Frontal cortex (tissue), 4 donors: Measurements from ENCODE around the gene DOCK11. TPM values are rescaled to one million over a fixed set of nuclear protein-coding genes. Genes with fewer than 3 reads are reported as not detected.
"Not testable (repeated sequence)": the region's sequence is repeated elsewhere in the genome, so short reads cannot be mapped to it uniquely, and the experiment has no call there.

ENCODE experiments used
- DNase-seq, 2 donors: peaks; one replicate each; pipeline ENCODE4 v3.0.0; 2012; ENCODE audit warnings: low spot score in 2 of 2
- FAIRE-seq: peaks from 2 replicates; lab custom pipeline; 2012; peaks lifted over from hg19 to GRCh38; lab: Jason Lieb, UNC
- total RNA-seq: library from RNA; depleted of rRNA; stranded (reverse); fragments of >200 nt; gene quantifications from one replicate; pipeline ENCODE4 v1.2.3, GENCODE V29; 2014
- donor health status: control.
- donor health status: control.
- donor health status: control.

The DOCK11 gene
- total RNA-seq, 1 donor from 2014 or later, result 26.1 TPM

DNA sequence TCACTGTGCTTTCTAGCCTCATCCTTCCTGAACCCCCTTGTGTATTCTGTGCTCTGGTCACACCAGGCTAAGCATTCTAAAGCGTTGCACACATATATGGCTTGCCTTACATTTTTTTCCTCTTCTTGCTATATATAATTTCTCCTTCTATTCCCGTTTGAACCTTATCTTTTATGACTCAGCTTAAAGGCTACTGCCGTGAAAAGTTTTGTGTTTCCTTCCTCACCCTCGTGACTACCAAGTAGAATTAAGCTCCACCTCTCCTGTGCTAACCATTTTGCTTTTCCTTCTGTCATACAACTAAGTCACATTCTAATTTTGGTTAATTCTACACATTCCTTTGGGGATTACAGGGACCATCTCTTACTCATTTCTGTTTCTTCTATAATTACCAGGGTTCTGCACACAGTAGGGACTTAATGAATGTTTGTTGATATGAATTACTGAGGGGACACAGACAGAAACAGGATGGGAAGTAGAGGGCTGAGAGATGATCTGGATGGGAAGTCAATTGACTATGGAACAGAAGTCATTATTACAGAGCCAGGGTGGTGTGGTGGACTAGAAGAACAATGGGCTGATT lies 67.1 kb downstream of the DOCK11 start:
- DNase-seq (no peak), FAIRE-seq (no peak)

DNA sequence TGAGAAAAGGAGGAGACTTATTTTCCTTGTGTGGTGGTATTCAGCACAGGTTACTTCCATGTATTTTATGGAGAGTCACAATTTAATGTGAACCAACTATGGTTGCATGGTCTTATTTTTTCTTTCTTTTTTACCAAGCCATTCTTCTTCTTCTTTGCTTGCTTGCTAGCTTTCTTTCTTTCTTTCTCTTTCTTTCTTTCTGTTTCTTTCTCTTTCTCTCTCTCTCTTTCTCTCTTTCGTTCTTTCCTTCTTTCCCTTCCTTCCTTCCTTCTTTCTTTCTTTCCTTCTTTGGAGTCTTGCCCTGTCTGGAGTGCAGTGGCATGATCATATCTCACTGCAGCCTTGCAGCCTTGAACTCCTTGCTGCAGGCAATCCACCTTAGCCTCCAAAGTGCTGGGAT lies 68.9 kb downstream of the DOCK11 start:
- no peak for FAIRE-seq
- no peak for DNase-seq

DNA sequence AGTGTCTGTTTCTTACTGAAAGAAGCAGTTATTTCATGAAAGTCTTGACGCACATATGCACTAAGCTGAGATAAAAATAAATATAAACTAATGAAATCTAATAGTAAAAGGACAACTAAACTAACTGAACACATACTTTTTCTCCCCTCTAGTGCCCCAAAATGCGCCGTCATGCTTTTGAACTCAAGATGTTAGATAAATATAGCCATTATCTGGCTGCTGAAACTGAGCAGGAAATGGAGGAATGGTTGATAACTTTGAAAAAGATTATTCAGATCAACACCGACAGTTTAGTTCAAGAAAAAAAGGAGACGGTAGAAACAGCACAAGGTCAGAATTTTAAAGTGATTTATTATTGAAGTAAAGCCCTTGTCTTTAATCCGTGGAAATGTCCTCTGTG lies 70.2 kb downstream of the DOCK11 start:
- no peak for FAIRE-seq

DNA sequence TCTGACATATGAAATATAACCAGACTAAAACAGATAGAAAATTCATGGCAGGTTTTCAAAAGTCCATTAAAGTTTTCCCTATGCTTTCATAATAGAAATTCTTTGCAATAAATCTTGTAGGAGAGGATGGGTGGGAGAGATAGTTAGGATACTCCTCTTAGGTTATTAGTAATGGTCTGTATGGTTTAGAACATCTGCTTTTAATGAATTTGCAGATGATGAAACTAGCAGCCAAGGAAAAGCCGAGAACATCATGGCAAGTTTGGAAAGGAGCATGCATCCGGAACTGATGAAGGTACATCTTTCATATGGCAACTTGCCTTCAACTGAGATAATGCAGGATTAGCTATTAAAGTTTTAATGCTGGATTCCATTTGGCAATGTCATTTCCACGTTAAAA lies 70.7 kb downstream of the DOCK11 start:
- FAIRE-seq (no peak), DNase-seq (no peak)

More for the DNA sequence above, 70.2 kb downstream of the DOCK11 start:
- no peak for DNase-seq

DNA sequence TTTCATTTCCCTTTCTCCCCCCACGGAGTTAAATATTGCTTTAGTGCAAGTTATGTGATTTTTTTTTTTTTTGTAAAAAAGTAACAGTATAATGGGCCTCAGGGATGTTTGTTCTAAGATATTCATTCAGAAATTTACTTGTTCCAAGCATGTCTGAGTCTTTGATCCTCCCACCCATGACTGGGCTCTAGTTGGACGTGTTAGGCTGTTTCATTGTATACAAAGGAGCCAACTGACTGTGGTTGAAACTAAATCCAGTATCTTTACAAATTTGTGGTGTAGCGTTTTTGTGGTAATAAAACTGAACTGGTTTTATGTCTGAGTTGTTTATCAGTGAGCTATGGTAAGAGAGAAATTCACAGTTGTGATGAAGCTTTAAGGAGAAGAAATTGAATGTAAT lies 74.1 kb downstream of the DOCK11 start:
- FAIRE-seq, result no peak
- no peak for DNase-seq

DNA sequence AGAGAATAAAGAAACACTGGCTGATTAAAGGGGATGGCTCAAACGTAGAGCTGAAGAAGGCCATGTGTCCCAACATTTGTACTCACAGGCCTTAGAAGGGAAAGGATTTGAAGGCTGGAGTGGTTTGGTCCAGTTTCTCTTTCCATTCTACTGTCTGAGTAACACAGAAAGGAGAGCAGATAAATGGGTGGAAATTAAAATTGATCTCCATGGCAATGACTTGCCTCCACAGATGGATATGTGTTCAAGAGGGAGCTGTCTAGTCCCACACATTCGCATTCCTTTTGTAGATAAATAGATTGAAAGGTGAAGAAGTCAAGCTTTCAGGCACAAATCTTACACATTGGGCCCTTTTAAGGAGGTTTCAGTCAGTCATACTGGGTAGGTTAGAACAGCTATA lies 74.6 kb downstream of the DOCK11 start:
- no peak for DNase-seq

DNA sequence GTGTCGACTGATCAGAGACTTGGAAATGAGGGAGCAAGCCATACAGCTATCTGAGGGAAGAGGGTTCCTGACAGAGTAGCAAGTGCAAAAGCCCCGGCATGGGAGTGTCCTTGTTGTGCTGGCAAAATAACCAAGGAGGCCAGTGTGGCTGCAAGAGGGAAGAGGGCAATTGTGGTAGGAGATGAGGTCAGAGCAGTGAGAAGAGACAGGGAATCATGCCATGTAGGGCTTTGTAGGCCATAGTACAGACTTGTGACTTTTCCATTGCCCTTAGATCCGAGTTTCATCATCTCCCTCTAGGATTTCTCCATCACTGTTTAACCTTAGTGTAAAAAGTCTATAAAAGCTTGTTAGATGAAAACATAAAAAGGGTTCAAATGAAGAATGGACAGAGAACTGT lies 76.2 kb downstream of the DOCK11 start:
- DNase-seq, result no peak
- no peak for FAIRE-seq

More for the DNA sequence above, 74.6 kb downstream of the DOCK11 start:
- no peak for FAIRE-seq

DNA sequence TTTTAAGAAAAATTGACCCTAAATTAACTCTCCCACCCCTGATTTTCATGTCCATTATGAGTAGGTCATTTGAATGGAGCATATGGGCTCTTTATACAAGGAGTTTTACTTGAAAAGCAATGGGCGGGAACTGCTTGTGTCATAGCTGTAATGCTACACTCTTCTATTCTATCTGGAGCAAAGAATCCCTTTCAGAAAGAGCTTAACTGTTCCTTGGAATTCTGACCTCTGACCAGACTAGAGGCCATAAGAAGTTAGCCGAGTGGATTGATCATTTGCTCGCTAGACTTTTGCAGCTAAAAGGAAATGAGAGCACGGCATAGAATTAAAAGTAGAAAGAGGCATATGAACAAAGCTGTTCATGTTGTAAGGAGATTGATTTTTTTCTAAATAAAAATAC lies 79.1 kb downstream of the DOCK11 start:
- DNase-seq, result no peak
- no peak for FAIRE-seq

DNA sequence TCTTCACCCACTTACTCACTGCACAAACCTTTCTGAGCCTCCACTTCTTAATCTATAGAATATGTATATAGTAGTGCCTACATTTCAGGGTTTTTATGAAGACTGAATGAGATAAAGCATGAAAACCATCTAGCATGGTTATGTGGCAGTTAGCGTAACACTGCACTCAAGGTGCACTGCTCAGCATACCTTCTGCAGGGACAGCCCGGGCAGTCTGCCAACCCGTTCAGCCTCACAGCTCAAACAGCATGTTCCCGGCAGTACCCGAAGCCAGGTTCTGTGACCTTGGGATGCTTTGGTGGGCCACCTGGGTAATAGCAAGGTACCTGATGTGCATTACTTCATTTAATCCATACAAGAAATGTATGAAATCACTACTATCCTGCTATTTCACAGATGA lies 81.4 kb downstream of the DOCK11 start:
- DNase-seq (no peak), FAIRE-seq (no peak)

DNA sequence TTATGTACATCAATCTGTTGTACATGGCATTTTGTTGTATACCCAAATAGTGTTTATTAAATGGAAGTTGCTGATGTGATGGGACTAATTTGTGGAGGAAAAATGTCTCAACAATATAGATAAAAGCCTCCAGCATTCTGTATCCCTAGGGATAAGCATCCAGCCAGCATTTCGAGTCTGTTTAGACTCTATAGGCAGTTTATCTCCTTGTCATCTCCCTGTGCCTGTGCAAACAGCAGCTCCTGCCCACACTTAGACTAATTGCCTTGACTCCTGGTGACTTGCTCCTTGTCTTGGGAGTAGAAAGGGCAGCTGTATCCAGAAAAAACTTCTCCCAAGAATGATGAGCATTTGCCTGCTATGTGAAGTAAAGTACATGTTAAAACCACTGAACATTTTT lies 83.8 kb downstream of the DOCK11 start:
- no peak for FAIRE-seq
- DNase-seq, result no peak

DNA sequence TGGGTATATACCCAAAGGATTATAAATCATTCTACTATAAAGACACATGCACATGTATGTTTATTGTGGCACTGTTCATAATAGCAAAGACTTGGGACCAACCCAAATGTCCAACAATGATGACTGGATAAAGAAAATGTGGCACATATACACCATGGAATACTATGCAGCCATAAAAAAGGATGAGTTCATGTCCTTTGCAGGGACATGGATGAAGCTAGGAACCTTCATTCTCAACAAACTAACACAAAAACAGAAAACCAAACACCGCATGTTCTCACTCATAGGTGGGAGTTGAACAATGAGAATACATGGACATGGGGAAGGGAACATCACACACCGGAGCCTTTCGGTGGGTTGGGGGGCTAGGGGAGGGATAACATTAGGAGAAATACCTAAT lies 87.3 kb downstream of the DOCK11 start:
- FAIRE-seq, DNase-seq: not testable (repeated sequence)

DNA sequence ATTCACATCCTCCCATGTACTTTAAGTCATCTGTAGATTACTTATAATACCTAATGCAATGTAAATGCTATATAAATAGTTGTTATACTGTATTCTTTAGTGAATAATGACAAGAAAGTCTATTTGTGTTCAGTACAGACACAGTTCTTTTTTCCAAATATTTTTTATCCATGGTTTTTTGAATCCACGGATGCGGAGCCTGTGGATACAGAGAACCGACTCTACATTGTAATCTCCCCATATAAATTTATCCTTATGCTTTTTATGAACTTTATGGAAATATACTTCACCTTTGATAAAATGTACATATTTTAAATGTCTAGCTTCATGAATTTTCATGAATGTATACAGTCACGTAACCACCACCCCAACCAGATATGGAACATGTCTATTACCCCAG lies 88.2 kb downstream of the DOCK11 start:
- no peak for DNase-seq
- FAIRE-seq, result no peak

DNA sequence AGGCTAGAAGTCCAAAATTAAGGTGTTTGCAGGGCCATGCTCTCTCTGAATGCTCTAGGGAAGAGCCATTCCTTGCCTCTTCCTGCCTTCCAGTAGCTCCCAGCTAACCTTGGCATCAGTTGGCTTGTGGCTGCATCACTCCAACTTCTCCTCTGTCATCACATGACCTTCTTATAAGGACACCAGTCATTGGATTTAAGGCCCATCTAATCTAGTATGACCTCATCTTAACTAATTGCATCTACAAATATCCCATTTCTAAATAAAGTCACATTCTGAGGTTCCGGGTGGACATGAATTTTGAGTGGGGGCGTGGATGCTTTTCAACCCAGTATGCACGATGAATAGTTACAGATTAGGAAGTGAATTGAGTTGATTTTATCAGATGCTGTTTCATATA lies 89.7 kb downstream of the DOCK11 start:
- FAIRE-seq (no peak), DNase-seq (no peak)

DNA sequence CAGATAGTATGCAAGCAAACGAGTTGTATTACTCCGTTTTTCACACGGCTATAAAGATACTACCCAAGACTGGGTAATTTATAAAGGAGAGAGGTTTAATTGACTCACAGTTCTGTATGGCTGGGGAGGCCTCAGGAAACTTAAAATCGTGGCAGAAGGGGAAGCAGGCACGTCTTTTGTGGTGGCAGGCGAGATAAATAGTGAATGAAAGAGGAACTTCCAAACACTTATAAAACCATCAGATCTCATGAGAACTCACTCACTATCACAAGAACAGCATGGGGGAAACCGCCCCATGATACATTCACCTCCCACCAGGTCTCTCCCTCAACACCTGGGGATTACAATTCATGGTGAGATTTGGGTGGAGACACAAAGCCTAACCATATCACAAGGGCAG lies 90.6 kb downstream of the DOCK11 start:
- DNase-seq, FAIRE-seq: not testable (repeated sequence)

DNA sequence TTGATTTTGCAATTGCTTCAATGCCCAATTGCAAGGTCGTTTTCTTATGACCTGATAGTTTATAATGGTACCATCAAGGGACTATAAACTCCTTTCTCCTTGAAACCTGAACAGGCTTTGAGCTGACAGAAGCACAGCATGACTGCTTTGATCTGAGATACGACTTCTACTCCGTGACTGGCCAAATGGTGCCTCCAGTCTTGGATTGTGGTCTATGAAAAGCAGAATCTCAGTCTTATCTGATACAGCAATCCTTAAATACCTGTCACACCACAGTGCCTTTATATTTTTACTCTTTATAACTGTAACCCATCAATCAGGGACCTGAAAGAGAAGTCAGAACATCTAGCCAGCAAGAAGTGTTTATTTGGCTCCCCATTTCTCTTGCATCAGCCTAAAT lies 93.1 kb downstream of the DOCK11 start:
- FAIRE-seq, result no peak
- no peak for DNase-seq

DNA sequence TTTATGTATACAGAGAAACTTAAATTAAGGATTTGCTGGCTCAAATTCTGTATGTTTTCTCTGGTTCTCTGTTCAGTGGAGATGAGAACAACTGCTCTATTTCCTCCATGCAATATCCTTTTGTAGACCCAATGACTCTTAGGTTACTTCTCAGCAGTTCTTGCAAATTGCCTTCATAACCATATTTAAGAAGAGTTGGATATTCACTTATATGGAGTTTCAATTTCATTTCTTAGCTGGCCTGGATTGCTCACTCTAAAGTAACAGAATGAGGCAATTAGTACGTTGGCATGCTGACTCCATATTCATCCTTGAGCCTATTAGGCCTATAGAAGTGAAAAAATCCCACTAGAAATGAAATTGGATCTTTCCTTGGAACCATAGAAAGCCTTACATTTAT lies 93.6 kb downstream of the DOCK11 start:
- no peak for DNase-seq
- FAIRE-seq, result no peak

DNA sequence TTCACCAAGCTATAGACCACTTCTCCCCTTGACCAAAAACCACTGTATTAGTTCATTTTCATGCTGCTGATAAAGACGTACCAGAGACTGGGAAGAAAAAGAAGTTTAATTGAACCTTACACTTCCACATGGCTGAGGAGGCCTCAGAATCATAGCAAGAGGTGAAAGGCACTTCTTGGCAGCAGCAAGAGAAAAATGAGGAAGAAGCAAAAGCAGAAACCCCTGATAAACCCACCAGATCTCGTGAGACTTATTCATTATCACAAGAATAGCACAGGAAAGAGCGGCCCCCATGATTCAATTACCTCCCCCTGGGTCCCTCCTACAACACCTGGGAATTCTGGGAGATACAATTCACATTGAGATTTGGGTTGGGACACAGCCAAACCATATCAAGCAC lies 97.8 kb downstream of the DOCK11 start:
- FAIRE-seq, result no peak

DNA sequence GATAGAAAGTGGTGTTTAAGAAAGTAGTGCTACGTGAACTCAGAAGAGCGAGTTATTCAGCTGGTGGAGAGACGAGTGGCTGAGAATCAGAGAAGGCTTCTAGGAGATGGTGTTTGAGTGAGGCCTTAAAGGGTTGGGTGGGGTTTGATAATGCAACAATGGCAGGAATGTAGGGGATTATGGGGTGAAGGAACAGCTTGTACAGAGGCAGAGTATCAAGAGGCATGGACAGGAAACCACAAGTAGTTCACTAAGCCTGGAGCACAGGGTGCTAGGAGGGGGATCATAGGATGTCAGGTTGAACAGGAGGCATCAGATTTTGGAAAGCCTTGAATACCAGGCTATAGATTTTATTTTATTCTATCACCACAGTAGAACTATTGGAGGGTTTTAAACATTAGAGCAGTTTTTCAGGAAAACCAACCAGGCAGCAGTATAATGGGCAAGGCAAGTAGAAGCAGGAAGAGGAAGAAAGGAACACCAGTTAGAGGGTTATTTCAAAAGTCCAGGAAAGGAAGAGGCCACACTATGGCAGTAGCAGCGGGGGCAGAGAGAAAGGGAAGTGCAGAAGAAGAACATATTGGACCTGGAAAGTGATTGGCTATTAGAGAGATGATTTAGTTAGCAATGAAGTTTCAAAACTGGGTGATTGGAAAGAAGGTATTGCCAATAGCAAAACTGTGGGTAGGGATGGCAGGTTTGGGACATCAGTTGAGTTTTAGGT lies 99.2 kb downstream of the DOCK11 start:
- DNase-seq (no peak), FAIRE-seq (no peak)

More for the DNA sequence above, 97.8 kb downstream of the DOCK11 start:
- DNase-seq, result no peak

DNA sequence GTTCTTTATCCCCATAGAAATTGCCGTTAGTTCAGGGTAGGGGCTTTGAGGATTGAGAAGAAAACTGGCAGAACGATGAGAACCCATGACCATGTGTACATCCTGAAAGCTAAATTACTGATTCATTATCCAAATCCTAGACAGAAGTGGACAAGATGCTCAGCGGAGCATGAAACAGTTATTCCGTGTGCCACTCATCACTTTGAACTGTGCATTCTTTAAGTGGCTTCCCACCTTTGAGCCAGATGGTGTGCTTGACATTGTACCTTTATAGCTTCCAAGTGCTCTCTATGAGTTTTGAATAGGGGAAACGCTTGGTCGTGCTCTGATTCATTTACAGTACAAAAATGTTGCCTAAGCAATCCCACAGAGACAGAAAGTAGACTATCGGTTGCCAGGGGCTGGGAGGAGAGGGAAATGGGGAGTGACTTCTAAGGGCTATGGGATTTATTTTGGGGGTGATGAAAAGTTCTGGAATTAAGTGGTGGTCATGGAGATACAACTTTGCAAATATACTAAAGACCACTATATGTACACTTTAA lies 100.0 kb downstream of the DOCK11 start:
- DNase-seq (no peak), FAIRE-seq (no peak)

DNA sequence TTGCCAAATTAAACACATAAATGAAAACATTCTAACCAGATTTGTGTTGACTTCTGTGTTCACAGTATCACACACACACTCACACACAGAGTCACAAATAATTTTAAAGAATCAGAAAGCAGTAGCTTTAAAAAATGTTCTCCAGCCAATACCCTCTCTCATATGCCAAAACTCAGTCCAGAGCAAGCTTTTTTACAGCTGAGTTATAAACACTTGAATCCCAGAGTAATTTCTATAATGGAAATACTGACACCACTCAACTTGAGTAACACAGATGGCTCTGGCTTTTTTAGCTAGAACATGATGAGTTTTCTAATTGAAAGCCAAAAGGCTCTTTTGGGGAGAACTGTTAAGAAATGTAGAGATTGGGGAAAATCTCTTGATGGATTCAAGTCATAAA lies 100.8 kb downstream of the DOCK11 start:
- no peak for DNase-seq
- no peak for FAIRE-seq

DNA sequence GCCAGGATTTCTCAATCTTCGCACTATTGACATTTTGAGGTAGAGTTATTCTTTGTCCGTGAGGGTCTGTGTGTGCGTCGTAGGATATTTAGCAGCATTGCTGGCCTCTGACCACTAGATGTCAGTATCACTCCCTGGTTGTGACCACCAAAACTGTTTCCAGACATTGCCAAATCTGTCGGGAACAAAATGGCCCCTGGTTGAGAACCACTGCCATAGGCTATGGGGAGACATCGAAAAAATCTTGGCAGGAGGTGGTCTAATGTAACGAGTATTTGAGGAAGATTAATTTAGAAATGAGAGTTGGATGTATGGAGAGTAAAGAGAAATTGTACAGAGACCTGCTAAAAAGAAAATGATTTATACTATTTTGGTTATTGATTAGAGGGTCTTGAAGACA lies 108.4 kb downstream of the DOCK11 start:
- DNase-seq, result peak in 1 of 2 donors; percentile 7
- peak; percentile 65 for FAIRE-seq

DNA sequence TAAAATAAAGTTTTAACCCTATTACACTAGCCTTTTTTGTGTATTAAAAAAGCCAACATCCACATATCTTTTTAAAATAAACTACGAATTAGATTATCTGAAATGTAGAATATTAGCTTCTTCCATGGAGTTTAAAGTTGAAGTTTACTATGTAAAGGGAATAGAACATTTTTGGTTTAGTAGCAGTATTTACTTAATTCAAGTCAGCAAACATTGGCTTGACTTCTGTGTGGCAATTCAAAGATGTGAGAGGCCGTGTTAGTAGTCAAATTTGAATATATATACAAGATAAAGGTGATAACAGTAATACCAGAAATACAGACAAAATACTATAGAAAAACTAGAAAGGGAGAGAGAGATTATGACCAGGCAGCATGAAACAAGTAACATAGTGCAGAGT lies 116.7 kb downstream of the DOCK11 start:
- no peak for FAIRE-seq
- DNase-seq, result no peak
